CD14-positive monocyte (primary cell): ENCODE measurements around the gene CSNK2A2. TPM values are rescaled to one million over a fixed set of nuclear protein-coding genes. Genes with fewer than 3 reads are reported as not detected.
A peak's percentile ranks its signal among the peaks of the same experiment; 100 is the strongest.

Source experiments
- DNase-seq, 3 donors: peaks; one replicate each; pipeline ENCODE4 v3.0.0-alpha.2; 2011 to 2022
- H2AFZ ChIP-seq: 2 replicates; pipeline ENCODE4 v1.6.0; 2012; ENCODE audit warnings: mild to moderate bottlenecking, low read depth, low read length, inconsistent platforms; ENCODE audit not compliant: insufficient read depth, poor library complexity, severe bottlenecking
- H3K27ac ChIP-seq, 2 donors: 1 replicate in 1 of 2; 2 replicates in 1 of 2; pipeline ENCODE4 v1.5.1; 2012 to 2013; ENCODE audit warnings: low read length in 2 of 2, control low read depth in 1 of 2, inconsistent platforms in 1 of 2, low read depth in 1 of 2, mild to moderate bottlenecking in 1 of 2
- H3K27me3 ChIP-seq, 2 donors: one replicate each; pipeline versions ENCODE4 v1.6.0 to v1.6.1; 2011 to 2013; ENCODE audit warnings: low read length in 2 of 2; ENCODE audit not compliant: control insufficient read depth in 2 of 2, insufficient read depth in 2 of 2
- H3K36me3 ChIP-seq, 2 donors: replicated peaks in 1 of 2; 1 replicate in 1 of 2; 2 replicates in 1 of 2; pipeline versions ENCODE4 v1.5.1 to v1.6.1; 2012 to 2013; ENCODE audit warnings: low read length in 2 of 2, control low read depth in 1 of 2, inconsistent platforms in 1 of 2, mild to moderate bottlenecking in 1 of 2; ENCODE audit not compliant: insufficient read depth in 2 of 2, control insufficient read depth in 1 of 2
- H3K4me1 ChIP-seq, 2 donors: 1 replicate in 1 of 2; 2 replicates in 1 of 2; pipeline versions ENCODE4 v1.5.1 to v1.6.1; 2012 to 2013; ENCODE audit warnings: low read length in 2 of 2, control low read depth in 1 of 2, inconsistent platforms in 1 of 2, mild to moderate bottlenecking in 1 of 2, moderate library complexity in 1 of 2; ENCODE audit not compliant: insufficient read depth in 2 of 2, control insufficient read depth in 1 of 2
- H3K4me2 ChIP-seq: replicated peaks from 2 replicates; pipeline ENCODE3; 2012; ENCODE audit warnings: low read length, moderate library complexity, mild to moderate bottlenecking; ENCODE audit not compliant: poor library complexity, severe bottlenecking; ENCODE audit errors: extremely low read depth
- H3K4me3 ChIP-seq, 3 experiments: fragments of 200-600 bp in 1 of 3; sonication (generic) in 1 of 3; replicated peaks in 1 of 3; 1 replicate in 2 of 3; 2 replicates in 1 of 3; pipeline ENCODE4 v1.5.1; 2011 to 2013; ENCODE audit warnings: low read length in 3 of 3, mild to moderate bottlenecking in 3 of 3, control low read depth in 2 of 3, low read depth in 2 of 3, inconsistent platforms in 1 of 3, moderate library complexity in 1 of 3
- H3K79me2 ChIP-seq: 2 replicates; pipeline ENCODE4 v1.6.0; 2012; ENCODE audit warnings: mild to moderate bottlenecking, control low read depth, inconsistent platforms, low read length, moderate library complexity; ENCODE audit not compliant: insufficient read depth
- H3K9ac ChIP-seq: 2 replicates; pipeline ENCODE4 v1.6.0; 2017; ENCODE audit warnings: low read length, mild to moderate bottlenecking; ENCODE audit not compliant: insufficient read depth, poor library complexity, severe bottlenecking
- H3K9me3 ChIP-seq, 2 donors: replicated peaks in 1 of 2; 1 replicate in 1 of 2; 2 replicates in 1 of 2; pipeline versions ENCODE4 v1.5.1 to v1.6.1; 2012 to 2013; ENCODE audit warnings: low read length in 2 of 2, control low read depth in 1 of 2; ENCODE audit not compliant: control insufficient read depth in 1 of 2, insufficient read depth in 1 of 2
- H4K20me1 ChIP-seq: 2 replicates; pipeline ENCODE4 v1.6.0; 2012; ENCODE audit warnings: mild to moderate bottlenecking, low read length, control low read depth, moderate library complexity; ENCODE audit not compliant: insufficient read depth
- H3K27ac Mint-ChIP-seq, 7 donors: one replicate each; pipeline ENCODE4 v1.8.0; 2020; ENCODE audit warnings: mild to moderate bottlenecking in 7 of 7, mixed read lengths in 7 of 7, moderate library complexity in 6 of 7, inconsistent platforms in 2 of 7
- H3K27me3 Mint-ChIP-seq, 3 donors: one replicate each; pipeline ENCODE4 v1.8.0; 2021 to 2022; ENCODE audit warnings: low read depth in 3 of 3, mild to moderate bottlenecking in 3 of 3, mixed read lengths in 3 of 3, moderate library complexity in 3 of 3, inconsistent platforms in 1 of 3
- H3K36me3 Mint-ChIP-seq, 2 donors: one replicate each; pipeline ENCODE4 v1.8.0; 2020; ENCODE audit warnings: mixed read lengths in 2 of 2, inconsistent platforms in 1 of 2, mild to moderate bottlenecking in 1 of 2
- H3K4me1 Mint-ChIP-seq: one replicate; pipeline ENCODE4 v1.8.0; 2020; ENCODE audit warnings: mild to moderate bottlenecking, mixed read lengths
- H3K4me3 Mint-ChIP-seq, 2 donors: one replicate each; pipeline ENCODE4 v1.8.0; 2020; ENCODE audit warnings: mild to moderate bottlenecking in 2 of 2, mixed read lengths in 2 of 2, moderate library complexity in 1 of 2
- H3K9me3 Mint-ChIP-seq, 7 donors: one replicate each; pipeline ENCODE4 v1.8.0; 2020 to 2022; ENCODE audit warnings: mixed read lengths in 7 of 7, mild to moderate bottlenecking in 6 of 7, moderate library complexity in 6 of 7, inconsistent platforms in 2 of 7
- WGBS: methylation state at CpG from one replicate; pipeline ENCODE4 v1.1.5; 2013; ENCODE audit warnings: missing lambda C conversion rate; ENCODE audit not compliant: insufficient coverage; 5-methylcytosine and 5-hydroxymethylcytosine counted together
- intact Hi-C, 2 donors: fragments of 100-400 bp; cut with micrococcal nuclease; formaldehyde crosslinking; loops; one replicate each; pipeline versions ENCODE4 v1.15.0 to v1.15.1; 2023
- polyA plus RNA-seq, 3 donors: library from polyadenylated mRNA; depleted of rRNA in 1 of 3; unstranded in 2 of 3; stranded (reverse) in 1 of 3; fragments of 300-500 nt in 2 of 3; fragments of >200 nt in 1 of 3; fragmentation: Illumina TruSeq in 2 of 3; gene quantifications; 1 replicate in 2 of 3; 2 replicates in 1 of 3; pipeline ENCODE4 v1.2.3, GENCODE V29; 2012 to 2021
- TF ChIP-seq, protein P1 (sequence below): fragments of 200-600 bp; IDR thresholded peaks from one replicate; pipeline ENCODE4 v1.8.0; 2022; ENCODE audit warnings: antibody characterized with exemption, mild to moderate bottlenecking

The CSNK2A2 gene
- polyA plus RNA-seq, 3 donors: 1.6 to 24.7 (median 9.2) TPM

DNA sequence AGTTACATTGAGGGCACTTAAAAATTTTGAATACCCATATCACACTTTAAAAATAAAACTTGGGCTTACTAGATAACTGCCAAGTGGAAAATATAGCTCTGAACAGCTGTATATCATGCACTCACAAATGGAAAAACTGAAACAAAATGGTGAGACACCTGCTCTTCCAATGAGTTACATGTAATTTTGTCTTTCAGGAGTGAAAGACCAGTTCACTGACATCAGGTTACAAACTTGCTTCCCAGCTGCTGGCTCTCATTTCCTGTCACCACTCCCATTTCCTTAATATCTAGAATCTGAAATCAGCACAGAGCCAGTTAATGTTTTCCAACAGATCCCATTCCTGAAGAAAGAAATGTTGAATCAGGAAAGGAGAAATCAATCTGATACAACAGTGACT lies 10.8 kb downstream of the CSNK2A2 start:
- Mint-ChIP-seq H3K27me3 (no peaks in the 10 kb centered on the region), H3K36me3 (peaks cover 81 to 97% of the 10 kb centered on the region in 2 donors), H3K27ac (peak overlapping the region in 2 of 7 donors; percentile 5 to 38), H3K4me3 (no peak overlapping the region), H3K9me3 (peaks cover 0 to 2% (median 0%) of the 10 kb centered on the region in 7 donors), H3K4me1 (peaks cover 3% of the 10 kb centered on the region)
- Histone ChIP-seq H3K79me2 (peaks cover 14% of the 10 kb centered on the region), H2AFZ (no peak overlapping the region), H3K9ac (no peak overlapping the region), H3K9me3 (no peaks in the 10 kb centered on the region), H3K4me2 (no peak overlapping the region), H3K36me3 (peaks cover 88 to 100% of the 10 kb centered on the region in 2 donors), H3K4me1 (no peaks in the 10 kb centered on the region), H3K27me3 (no peaks in the 10 kb centered on the region), H4K20me1 (peaks cover 26% of the 10 kb centered on the region), H3K4me3 (no peak overlapping the region), H3K27ac (no peak overlapping the region)
- intact Hi-C loops: no loop called here
- DNase-seq: no peak
- TF ChIP-seq, protein P1, sequence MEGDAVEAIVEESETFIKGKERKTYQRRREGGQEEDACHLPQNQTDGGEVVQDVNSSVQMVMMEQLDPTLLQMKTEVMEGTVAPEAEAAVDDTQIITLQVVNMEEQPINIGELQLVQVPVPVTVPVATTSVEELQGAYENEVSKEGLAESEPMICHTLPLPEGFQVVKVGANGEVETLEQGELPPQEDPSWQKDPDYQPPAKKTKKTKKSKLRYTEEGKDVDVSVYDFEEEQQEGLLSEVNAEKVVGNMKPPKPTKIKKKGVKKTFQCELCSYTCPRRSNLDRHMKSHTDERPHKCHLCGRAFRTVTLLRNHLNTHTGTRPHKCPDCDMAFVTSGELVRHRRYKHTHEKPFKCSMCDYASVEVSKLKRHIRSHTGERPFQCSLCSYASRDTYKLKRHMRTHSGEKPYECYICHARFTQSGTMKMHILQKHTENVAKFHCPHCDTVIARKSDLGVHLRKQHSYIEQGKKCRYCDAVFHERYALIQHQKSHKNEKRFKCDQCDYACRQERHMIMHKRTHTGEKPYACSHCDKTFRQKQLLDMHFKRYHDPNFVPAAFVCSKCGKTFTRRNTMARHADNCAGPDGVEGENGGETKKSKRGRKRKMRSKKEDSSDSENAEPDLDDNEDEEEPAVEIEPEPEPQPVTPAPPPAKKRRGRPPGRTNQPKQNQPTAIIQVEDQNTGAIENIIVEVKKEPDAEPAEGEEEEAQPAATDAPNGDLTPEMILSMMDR: no peak

DNA sequence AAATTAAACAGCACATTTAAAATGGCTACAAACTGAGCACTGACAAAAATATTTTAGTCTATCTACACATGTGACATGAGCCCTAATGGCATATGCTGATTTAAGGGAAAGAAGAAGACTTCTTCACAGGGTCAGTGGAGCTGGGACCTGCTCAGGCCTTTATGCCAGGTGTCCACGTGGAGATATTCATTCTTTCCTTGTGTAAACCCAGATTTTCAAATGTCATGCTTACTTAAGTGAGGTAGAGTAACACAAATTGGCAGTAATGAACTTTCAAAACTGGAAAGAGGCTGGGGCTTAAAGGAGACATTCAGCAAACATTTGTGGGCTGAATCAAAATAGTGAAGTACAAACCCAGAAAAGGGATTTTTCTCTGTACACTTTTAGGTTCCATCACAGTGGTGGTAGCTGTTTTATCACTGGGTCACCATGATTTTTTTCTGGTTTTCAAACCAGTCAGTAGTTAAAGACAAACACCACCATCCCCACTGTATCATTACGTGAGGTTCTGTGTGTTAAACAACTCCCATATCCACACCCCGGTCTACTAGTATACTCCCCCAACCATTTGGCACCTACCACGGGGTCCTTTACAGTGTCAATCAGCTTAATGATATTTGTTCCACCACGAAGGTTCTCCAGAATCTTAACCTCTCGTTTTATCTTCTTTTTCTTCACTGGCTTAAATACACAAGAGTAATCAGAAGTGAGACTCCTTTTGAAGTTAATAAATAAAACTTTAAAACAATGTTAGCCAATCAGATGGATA lies 11.5 kb downstream of the CSNK2A2 start:
- H3K27ac ChIP-seq: no peak overlapping the region
- 90% methylated on average over 3 of the region's 6 CpGs for WGBS
- H3K4me1 Mint-ChIP-seq: peaks cover 3% of the 10 kb centered on the region
- no peaks in the 10 kb centered on the region for H3K9me3 ChIP-seq
- H3K79me2 ChIP-seq: peaks cover 9% of the 10 kb centered on the region
- no peaks in the 10 kb centered on the region for H3K4me1 ChIP-seq
- H3K36me3 ChIP-seq: peaks cover 84 to 100% of the 10 kb centered on the region in 2 donors
- no peak for DNase-seq
- intact Hi-C loops: no loop called here
- H2AFZ ChIP-seq: no peak overlapping the region
- no peak overlapping the region for H3K4me2 ChIP-seq
- H3K4me3 ChIP-seq: no peak overlapping the region
- no peaks in the 10 kb centered on the region for H3K27me3 ChIP-seq
- peaks cover 81 to 97% of the 10 kb centered on the region in 2 donors for H3K36me3 Mint-ChIP-seq
- TF ChIP-seq, protein P1: no peak
- peaks cover 22% of the 10 kb centered on the region for H4K20me1 ChIP-seq
- H3K27me3 Mint-ChIP-seq: peaks cover 0 to 2% (median 0%) of the 10 kb centered on the region in 3 donors
- H3K4me3 Mint-ChIP-seq: no peak overlapping the region
- H3K27ac Mint-ChIP-seq: peak overlapping the region in 1 of 7 donors; percentile 69
- H3K9me3 Mint-ChIP-seq: peaks cover 0 to 2% (median 0%) of the 10 kb centered on the region in 7 donors
- H3K9ac ChIP-seq: no peak overlapping the region
